Anterior cingulate cortex (tissue), 58 donors: ENCODE measurements around the gene MTHFD2.
"Not testable (repeated sequence)": the region's sequence is repeated elsewhere in the genome, so short reads cannot be mapped to it uniquely, and the experiment has no call there.

Source experiments
- DNase-seq, 58 donors: peaks; one replicate each; lab custom pipeline; 2025; lab: John Stamatoyannopoulos, UW

MTHFD2 gene

DNA sequence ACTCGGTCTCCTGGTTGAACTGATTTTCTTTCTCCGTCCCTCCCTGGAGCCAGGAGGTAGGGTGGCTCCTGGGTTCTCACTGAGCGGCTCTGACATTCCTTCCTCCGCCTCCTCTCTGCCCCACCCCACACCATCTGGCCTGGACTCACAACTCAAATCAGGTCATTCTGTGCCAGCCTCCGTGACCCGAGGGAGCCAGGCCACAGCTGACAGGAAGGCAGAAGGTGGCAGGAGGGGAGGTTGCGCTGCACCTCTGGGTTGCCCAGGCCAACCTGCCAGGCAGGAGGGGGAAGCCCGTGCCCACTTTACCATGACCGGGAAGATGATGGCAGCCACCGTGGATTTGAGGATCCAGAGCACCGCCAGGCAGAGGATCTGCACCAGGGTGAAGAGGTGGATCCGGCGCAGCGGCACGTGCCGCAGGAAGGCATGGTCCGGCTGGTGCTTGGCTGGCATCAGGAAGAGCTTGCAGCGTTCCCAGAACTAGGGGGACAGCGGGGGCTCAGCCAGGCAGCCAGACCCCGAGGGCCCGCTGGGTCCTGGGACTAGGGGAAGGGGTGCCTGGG is 28.3 kb downstream of the MTHFD2 start:
- no peak for DNase-seq

DNA sequence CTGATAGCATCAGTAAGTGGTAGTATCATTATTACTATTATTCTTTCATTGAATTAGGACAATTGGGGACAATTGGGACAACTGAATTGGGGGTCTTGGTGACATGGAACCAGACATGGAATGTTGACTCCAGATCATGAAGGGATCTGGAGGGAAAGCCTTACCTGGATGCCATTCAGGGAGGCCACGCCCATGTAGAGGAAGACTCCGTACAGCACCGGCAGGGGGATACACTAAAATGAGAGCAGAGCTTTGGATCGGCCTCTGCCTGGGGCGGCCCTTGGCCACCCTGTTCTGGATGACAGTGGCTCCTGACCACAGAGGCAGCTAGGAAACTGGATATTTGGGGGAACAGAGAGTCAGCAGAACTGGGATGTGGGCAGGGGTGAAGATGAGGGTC is 29.2 kb downstream of the MTHFD2 start:
- no peak for DNase-seq

DNA sequence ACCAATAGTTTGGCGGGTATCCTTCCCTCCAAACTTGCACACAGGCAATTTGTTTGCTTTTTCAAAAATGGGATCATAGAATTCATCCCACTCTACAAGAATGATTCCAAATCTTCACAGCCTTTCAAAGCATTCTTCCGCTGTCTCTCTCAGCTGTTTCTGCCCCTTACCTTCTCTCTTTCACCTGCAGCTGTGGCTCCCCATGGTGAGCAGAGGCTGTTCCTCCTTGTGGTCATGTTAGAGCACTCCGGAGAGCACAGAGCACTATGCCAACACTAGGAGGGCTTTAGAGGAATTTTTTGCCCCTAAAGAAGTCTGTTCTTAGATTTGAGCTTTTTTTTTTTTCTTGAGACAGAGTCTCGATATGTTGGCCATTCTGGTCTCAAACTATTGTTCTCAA is 30.4 kb downstream of the MTHFD2 start:
- DNase-seq, result no peak

DNA sequence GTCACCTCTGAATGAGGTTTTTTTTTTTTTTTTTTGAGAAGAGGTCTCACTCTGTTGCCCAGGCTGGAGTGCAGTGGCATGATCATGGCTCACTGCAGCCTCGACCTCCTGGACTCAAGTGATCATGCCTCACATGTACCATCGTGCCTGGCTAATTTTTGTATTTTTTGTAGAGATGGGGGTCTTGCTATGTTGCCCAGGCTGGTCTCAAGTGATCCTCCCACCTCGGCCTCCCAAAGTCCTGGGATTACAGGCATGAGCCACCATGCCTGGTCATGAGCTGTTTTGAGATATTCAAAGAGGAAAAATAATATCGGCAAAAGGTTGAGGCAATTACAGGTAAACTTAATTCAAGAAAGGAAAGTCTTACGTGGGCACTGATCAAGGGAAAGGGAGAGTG is 31.4 kb downstream of the MTHFD2 start:
- not testable (repeated sequence) for DNase-seq

DNA sequence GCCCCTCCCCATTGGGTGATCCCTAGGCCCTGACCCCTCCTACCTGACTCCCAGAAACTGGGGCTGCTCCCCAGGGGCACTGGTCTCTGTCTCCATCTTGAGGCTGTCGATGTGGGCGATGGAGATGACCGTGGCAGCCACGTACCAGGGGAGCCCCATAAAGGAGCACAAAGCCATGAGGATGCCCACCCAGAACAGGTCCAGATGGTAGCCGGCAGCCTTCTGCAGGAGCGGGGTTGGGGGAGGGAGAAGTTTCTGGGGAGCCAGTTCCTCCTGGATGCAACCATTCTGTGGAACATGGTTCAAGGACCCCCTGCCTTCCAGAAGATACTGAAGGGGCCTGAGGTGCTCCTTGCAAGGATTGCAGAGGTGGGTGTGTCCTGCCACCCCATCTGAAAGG is 34.0 kb downstream of the MTHFD2 start:
- DNase-seq, result no peak

DNA sequence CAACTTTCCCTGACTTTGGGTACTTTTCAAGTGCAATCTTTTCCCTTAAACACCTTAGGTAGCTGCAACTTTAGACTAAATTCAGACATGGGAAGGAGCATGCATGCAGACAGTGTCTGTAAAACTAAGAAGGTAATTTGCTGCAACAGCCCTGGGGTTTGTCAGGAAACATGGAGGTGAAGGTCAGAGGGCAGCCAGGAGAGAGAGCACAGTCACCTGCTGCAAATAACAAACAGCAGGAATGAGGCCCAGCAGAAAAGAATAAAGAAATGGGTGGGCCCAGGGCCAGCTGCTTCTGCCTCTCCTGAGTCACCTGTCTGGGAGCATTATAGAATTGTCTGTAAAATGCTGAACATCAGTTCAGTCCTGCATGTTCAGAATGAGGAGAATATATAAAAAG is 35.2 kb downstream of the MTHFD2 start:
- DNase-seq, result no peak

DNA sequence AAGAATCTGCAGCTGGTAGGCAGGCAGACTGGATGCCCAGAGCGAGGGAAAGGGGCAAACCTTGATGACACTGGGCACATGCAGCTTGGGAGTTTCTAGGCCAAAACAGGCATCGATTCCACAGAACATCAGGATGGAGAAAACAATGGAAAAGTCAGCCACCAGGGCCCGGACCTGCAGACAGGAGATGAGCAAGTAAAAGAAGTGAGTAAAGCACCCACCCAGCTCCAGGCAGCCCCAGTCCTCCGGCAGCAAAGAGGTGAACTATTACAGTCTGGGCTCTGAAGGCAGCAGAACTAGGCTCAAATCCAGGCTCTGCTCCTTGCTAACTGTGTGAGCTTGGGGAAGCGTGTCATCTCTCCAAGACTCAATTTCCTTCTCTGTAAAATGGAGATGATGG is 36.6 kb downstream of the MTHFD2 start:
- no peak for DNase-seq

DNA sequence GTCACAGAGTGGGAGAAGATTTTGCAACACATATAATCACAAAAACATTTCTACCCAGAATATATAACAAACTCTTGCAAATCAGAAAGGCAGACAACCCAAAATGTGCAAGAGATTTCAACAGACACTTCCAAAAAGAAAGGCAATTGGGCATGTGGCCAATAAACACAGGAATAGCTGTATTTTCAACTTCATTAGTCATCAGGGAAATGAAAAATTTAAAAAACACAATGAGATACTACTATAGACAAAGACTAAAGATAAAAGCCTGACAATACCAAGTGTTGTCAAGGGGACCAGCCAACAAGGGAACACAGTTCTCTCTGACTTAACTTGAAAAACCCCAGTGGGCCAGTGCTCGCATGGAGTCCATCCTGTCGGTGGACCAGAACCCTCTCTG is 40.5 kb downstream of the MTHFD2 start:
- no peak for DNase-seq

DNA sequence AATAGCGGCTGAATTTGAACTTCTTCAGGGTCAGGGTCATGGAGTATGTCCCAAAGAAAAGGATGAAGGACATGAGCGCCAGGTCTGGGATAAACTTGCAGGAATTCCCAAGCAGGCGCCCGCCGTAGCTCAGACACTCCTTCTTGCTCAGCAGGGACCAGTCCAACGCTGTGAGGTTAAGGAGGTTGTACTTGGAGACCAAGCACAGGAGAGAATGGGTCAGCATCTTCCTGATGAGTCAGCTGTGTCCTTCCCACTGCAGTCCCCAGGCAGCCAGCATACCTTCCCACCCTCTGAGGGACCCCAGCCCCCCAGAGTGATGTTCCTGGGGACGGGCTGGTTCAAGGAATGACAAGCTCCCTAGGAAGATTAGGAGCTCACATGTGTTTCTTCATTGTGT is 40.9 kb downstream of the MTHFD2 start:
- DNase-seq, result no peak

DNA sequence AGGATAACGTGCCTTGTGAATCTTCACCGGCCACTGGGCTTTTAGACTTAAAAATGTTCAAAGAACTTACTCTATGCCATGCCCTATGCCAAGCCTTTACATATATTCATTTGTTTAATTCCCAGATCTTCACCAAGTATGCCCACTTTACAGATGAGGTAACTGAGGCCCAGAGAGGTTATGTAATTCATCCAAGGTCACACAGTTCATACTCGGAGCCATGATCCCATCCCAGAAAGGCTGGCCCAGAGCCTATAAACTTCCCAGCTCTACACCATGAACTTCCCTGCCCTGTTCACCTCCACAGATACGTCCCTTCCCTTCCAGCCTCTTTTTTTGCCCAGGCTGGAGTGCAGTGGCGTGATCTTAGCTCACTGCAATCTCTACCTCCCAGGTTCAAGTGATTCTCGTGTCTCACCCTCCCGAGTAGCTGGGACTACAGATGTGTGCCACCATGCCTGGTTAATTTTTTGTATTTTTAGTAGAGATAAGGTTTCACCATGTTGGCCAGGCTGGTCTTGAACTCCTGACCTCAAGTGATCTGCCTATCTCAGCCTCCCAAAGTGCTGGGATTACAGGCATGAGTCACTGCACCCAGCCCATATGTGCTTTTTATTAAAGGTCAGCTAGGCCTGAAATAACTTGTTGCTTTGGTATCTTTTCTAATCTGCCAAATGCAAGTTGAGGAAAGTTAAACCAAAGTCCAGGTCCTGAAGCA is 44.1 kb downstream of the MTHFD2 start:
- DNase-seq, result no peak

DNA sequence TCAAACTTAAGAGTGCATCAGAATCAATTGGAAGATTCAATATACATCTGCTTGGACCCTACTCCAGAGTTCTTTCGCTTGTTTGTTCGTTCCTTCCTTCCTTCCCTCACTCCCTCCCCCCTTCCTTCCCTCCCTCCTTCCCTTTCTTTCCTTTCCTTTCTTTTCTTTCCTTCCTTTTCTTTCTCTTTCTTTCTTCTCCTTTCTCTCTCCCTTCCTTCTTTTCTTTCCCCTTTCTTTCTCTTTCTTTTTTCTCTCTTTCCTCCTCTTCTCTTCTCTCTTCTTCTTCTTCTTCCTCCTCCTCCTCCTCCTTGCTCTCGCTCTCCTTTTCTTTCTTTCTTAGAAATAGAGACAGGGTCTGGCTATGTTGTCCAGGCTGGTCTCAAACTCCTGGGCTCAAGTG is 45.9 kb downstream of the MTHFD2 start:
- no peak for DNase-seq

DNA sequence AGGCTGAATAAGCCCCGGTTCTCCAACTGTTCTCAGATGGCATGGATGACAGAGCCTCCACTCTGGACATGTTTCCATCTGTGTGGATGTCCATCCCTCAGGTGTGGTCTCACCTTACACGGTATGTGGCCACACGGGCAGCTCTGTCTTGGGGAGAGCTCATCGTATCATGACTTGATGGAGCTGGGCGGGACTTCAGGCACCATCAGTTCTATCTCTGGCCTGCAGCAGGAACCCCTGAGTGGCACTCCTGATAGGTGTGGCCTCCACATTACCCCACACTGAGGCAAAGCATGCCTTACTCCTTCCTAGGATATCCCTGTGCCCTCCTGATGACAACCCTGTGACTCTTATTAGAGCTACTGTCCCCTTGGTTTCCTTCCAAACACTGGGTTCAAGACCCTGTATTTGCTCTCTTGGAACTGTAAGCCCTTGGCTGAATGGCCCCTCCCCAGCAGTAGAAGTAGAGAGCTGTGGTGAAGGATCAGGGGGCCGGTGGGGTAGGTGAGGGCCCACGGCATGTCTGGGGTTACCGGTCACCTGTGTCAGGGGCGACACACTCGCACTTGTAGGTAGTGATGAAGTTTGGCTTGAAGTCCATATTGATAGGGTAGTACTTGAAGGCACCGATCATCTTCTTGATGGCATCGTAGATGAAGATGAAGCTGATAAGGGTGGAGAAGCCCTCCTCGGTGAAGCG is 48.2 kb downstream of the MTHFD2 start:
- no peak for DNase-seq

DNA sequence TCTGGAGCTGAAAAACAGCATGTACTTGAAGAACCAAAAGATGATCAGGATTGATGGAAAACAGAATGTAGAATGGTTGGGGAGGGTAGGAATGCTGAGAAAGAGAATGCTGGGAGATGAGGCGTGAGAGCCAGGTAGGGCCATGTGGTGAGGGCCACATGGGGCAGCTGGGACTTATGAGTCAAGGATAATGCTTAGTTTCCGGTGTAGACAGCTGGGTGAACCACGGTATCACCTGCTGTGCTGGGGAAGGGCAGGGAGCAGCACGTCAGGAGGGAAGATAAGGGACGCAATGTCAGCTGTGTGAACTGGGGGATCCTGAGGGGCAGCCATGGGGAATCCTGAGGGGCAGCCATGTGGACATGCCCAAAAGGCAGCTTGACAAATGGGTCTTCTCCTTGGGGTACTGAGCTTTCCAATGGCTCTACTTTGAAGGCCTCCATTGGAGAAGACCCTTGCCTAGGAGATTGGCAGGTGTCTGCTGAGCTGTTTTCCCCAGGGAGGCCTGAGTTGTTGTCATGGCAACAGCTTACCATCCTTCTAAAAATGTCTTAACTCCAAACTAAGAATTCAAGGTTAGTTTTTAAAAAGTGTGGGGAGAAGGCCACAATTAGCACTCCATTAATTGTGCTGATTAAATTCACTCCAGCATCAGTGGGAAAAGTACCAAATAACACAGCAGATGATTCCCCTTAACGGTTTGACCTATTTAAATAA is 51.1 kb downstream of the MTHFD2 start:
- no peak for DNase-seq

DNA sequence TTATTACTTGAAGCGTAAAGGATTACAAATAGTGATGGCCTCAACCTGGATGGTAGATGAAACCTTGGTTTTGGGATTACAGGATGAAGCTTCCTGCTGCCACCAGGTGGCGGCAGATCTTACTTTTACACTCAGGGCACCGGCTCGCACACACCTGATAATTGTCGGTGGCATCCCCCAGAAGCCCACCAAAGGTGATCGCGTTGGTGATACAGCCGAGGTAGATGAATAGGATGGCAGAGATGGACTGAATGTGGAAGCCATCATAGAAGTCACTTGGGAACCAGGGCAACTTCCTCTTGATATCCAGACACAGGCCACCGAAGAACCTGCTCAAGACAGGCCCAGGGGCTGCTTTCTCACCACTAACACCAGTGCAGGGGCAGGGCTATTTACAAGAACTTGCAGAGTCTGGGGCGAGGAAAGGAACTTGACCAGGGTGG is 51.8 kb downstream of the MTHFD2 start:
- peak in 10 of 58 donors; percentile 3 to 34 (median 8) for DNase-seq

DNA sequence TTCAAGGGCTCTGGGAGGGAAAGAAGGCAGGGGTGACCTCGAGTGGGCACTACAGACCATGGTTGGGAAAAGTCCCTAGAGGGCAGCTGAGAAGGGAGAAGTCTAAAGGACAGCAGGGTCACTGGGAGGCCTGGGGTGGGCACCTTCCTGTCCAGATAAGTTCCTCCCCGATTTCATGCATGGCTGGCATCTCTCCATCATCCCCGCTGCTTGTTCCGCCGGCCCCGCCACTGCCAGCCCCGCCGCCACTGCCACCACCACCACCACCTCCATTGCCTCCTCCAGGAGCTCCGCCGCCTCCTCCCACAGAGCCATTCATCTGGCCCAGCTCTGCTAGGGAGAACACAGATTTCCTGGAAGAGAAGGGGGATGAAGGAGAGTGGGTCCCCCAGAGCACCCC is 53.6 kb downstream of the MTHFD2 start:
- DNase-seq, result no peak

DNA sequence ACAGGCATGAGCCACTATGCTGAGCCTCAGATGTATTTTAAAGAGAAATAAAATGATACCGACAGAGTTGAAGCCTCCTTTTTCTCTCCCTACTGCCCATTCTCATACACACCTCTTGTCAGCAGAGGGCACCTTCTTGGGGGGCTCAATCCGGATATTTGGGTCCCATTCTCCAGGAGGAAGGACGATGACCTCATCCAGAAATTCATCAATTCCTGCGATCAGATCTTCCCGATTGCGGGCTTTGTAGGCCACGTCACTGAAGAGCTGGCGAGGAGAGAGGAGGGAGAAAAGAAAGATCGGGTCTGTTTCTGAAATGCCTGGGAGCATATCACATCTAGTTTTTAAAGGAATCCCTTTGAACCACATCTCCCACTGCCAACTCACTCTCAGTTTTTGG is 54.4 kb downstream of the MTHFD2 start:
- no peak for DNase-seq

DNA sequence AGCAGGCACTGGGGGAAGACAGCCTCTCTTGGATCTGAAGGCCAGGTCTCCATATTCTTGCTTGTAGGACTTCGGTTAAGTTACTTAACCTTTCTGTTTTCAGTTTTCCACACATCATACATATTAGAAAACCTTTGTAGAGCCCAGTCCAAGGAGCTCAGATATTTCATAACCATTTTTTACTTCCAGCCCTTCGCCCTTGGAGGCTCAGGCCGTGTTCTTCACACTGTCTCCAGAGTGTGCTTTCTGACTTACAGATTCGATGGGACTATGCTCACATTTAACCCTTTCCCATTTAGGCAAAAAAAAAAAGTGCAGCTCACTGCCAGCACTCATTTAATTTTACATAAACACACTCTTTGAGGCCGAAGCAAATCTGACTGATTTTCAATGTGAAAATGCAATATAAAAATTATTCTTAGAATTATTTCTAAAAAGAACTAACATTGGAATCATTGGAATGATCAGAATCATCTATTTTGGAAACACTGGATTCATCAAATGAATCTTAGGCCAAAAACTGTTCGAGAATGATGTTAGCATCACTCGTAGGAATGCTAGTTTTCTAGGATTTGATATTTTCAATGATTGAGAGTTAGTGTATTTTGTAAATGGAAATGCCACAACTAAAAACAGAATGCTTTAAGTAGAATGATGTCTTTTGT is 55.0 kb downstream of the MTHFD2 start:
- no peak for DNase-seq

DNA sequence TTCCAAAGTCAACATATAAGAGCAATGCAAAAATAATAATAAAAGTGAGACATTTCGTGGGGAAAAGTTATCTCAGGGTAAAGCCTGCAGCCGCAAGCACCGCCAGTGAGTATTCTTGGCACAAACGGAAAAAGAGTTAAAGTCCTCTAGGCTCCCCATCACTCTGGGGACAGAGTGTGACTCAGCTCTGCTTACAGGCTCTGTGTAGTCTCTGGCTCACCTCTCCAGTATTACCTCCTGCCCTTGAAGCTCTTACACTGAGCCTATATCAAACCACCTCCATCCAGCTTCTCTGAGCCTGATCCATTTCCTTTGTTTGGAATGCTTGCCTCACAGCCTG is 55.5 kb downstream of the MTHFD2 start:
- DNase-seq, result no peak

DNA sequence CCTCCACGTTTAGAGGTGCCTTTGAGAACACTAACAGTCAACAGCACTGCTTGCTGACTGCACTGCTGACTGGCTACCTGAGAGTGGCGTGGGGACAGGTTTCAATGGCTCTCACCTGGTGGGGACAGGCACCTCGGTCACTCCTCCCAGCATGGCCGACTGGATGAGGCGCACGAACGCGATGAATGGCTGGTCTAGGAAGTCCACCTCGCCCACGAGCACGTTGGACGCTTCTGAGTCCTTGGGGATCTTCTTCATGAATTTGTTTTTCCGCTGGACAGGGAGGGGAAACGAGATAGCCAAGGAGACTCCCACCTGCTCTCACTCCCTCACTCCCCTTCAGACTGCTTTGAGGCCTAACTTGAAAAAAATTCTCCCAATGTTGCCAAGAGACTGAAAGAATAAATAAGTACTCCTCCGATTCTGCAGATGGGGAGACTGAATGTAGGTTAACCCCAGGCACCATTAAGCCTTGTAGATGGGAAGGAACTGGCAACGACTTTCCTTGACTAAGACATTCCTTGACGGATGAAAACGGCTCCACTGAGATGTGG is 57.3 kb downstream of the MTHFD2 start:
- DNase-seq, result no peak

DNA sequence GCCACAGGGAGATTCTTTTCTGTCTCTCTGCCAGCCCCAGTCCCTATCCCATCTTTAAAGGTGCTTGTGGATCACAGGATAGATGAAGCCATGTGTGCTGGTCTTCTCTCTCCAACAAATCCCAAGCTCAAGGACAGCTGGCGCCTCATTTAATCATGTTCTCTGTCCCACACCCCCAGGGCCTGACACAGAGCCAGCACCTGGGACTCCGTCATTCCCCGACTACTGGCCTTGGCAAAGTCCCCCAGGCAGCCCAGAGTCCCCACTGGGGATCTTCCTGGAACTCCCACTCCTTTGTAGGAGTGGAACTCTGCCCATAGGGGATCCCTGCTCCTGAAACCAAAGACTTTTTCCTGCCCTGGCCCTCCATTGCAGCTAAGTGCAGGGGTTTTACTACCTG is 60.8 kb downstream of the MTHFD2 start:
- no peak for DNase-seq

DNA sequence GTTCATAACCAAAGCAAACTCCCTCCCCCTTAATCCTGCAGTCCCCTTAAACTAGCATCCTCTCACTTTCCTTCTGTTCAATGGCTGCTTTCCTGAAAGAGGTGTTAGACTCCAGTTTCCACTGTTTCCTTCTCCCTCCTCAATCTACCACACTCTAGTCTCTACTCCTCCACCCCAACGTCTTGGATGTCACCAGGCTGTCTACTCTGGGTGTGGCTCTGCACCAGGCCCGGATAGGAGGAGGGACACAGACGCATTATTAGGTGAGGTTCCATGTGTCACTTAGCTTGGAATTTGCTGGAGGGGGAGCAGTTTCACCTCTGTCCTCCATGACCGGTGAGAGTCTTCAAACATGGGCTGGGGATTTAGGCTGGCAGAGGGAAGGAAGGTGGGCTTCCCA is 61.3 kb downstream of the MTHFD2 start:
- DNase-seq, result no peak
